ENCODE results near the gene EPG5.

DNA sequence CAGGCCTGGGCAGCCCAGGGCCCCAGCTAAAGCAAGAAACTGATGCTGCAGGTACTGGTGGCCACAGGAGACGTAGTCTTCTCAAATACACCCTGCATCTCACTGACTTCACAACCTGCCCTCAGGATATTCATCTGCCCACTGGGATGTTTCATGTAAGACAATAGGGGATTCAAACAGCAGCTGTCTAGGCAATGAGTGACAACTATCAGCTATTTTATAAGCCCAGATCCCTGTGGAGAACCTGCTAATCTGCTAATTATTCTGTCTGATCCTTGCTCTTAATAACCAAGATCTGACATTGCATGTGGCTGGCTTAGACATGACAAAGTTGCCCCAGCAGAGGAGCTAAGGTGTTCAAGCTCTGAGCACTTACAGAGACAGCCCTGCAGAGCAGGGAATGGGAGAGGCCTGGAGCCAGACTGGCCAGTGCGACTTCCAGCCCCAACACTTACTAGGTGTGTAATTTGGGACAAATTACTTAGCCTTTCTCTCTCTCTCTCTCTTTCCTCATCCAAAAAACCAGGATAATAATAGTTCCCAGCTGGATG is 113.0 kb downstream of the EPG5 start:
- TF ChIP-seq, protein P1, sequence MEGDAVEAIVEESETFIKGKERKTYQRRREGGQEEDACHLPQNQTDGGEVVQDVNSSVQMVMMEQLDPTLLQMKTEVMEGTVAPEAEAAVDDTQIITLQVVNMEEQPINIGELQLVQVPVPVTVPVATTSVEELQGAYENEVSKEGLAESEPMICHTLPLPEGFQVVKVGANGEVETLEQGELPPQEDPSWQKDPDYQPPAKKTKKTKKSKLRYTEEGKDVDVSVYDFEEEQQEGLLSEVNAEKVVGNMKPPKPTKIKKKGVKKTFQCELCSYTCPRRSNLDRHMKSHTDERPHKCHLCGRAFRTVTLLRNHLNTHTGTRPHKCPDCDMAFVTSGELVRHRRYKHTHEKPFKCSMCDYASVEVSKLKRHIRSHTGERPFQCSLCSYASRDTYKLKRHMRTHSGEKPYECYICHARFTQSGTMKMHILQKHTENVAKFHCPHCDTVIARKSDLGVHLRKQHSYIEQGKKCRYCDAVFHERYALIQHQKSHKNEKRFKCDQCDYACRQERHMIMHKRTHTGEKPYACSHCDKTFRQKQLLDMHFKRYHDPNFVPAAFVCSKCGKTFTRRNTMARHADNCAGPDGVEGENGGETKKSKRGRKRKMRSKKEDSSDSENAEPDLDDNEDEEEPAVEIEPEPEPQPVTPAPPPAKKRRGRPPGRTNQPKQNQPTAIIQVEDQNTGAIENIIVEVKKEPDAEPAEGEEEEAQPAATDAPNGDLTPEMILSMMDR (conservative IDR thresholded peaks at IDR 0.05; ENCODE audit: low read depth, low read length) = no peak
- no peak for TF ChIP-seq EZH2 (IDR thresholded peaks at IDR 0.05; ENCODE audit: borderline replicate concordance, low read depth, low read length, poor library complexity, severe bottlenecking)
